ENCODE results near the gene LOX. TPM values are rescaled to one million over a fixed set of nuclear protein-coding genes. Genes with fewer than 3 reads are reported as not detected.

LOX gene
- total RNA-seq, 1 donor from 2014 or later = 0.11 TPM

GRCh38 chr5:122111460-122111859 lies 33.4 kb upstream of the LOX start:
- no peak overlapping the region for H3K4me2 ChIP-seq
- Mint-ChIP-seq H3K4me3 (no peak overlapping the region), H3K9me3 (no peaks in the 10 kb centered on the region), H3K27ac (no peak overlapping the region), H3K36me3 (no peaks in the 10 kb centered on the region), H3K27me3 (ENCODE audit: insufficient read depth, low read depth) (peaks cover 3% of the 10 kb centered on the region), H3K4me1 (peaks cover 11% of the 10 kb centered on the region)
- H3K4me1 ChIP-seq = no peaks in the 10 kb centered on the region
- TF ChIP-seq EZH2 (IDR thresholded peaks at IDR 0.05) = no peak
- no peak for TF ChIP-seq CTCF (IDR thresholded peaks at IDR 0.05)
- no peaks in the 10 kb centered on the region for H3K27me3 ChIP-seq
- no peak overlapping the region for H2AFZ ChIP-seq (replicated peaks)
- H3K9me3 ChIP-seq (ENCODE audit: low read depth) = no peaks in the 10 kb centered on the region
- no peaks in the 10 kb centered on the region for H3K36me3 ChIP-seq
- H3F3A ChIP-seq (ENCODE audit: low read depth) = no peaks in the 10 kb centered on the region
- no peak for DNase-seq (ENCODE audit: low spot score)
- no peaks in the 10 kb centered on the region for H4K20me1 ChIP-seq (ENCODE audit: low read depth)
- H3K79me2 ChIP-seq (ENCODE audit: low read depth) = no peaks in the 10 kb centered on the region
- H3K27ac ChIP-seq = no peak overlapping the region
- H3K4me3 ChIP-seq = no peak overlapping the region
- no peak overlapping the region for H3K9ac ChIP-seq

GRCh38 chr5:122110987-122111386 lies 32.9 kb upstream of the LOX start:
- H3K36me3 ChIP-seq = no peaks in the 10 kb centered on the region
- no peak overlapping the region for H3K4me2 ChIP-seq
- no peaks in the 10 kb centered on the region for H3F3A ChIP-seq (ENCODE audit: low read depth)
- Mint-ChIP-seq H3K27me3 (ENCODE audit: insufficient read depth, low read depth) (peaks cover 3% of the 10 kb centered on the region), H3K36me3 (no peaks in the 10 kb centered on the region), H3K27ac (no peak overlapping the region), H3K4me1 (peaks cover 11% of the 10 kb centered on the region), H3K9me3 (no peaks in the 10 kb centered on the region), H3K4me3 (no peak overlapping the region)
- H3K4me1 ChIP-seq = no peaks in the 10 kb centered on the region
- H3K4me3 ChIP-seq = no peak overlapping the region
- H3K27ac ChIP-seq = no peak overlapping the region
- TF ChIP-seq EZH2phosphoT487 (IDR thresholded peaks at IDR 0.05) = no peak
- no peak for TF ChIP-seq EZH2 (IDR thresholded peaks at IDR 0.05)
- TF ChIP-seq CTCF (IDR thresholded peaks at IDR 0.05) = no peak
- H4K20me1 ChIP-seq (ENCODE audit: low read depth) = no peaks in the 10 kb centered on the region
- H3K27me3 ChIP-seq = no peaks in the 10 kb centered on the region
- no peak for DNase-seq (ENCODE audit: low spot score)
- no peaks in the 10 kb centered on the region for H3K79me2 ChIP-seq (ENCODE audit: low read depth)
- no peak overlapping the region for H3K9ac ChIP-seq
- no peaks in the 10 kb centered on the region for H3K9me3 ChIP-seq (ENCODE audit: low read depth)
- no peak overlapping the region for H2AFZ ChIP-seq (replicated peaks)

GRCh38 chr5:122107016-122107415 lies 29.0 kb upstream of the LOX start:
- no peak overlapping the region for H2AFZ ChIP-seq (replicated peaks)
- no peaks in the 10 kb centered on the region for H4K20me1 ChIP-seq (ENCODE audit: low read depth)

More at GRCh38 chr5:122107016-122107415, 29.0 kb upstream of the LOX start:
- Histone ChIP-seq H3K27me3 (no peaks in the 10 kb centered on the region), H3K9me3 (ENCODE audit: low read depth) (no peaks in the 10 kb centered on the region), H3K9ac (no peak overlapping the region), H3F3A (ENCODE audit: low read depth) (no peaks in the 10 kb centered on the region), H3K36me3 (no peaks in the 10 kb centered on the region), H3K4me1 (peaks cover 11% of the 10 kb centered on the region), H3K79me2 (ENCODE audit: low read depth) (no peaks in the 10 kb centered on the region), H3K27ac (no peak overlapping the region), H3K4me3 (no peak overlapping the region), H3K4me2 (no peak overlapping the region)
- Mint-ChIP-seq H3K4me1 (peaks cover 11% of the 10 kb centered on the region), H3K36me3 (no peaks in the 10 kb centered on the region), H3K4me3 (no peak overlapping the region), H3K9me3 (no peaks in the 10 kb centered on the region), H3K27ac (no peak overlapping the region), H3K27me3 (ENCODE audit: insufficient read depth, low read depth) (peaks cover 6% of the 10 kb centered on the region)
- DNase-seq (ENCODE audit: low spot score) = no peak
- TF ChIP-seq CTCF (IDR thresholded peaks at IDR 0.05) = no peak
- TF ChIP-seq EZH2 (IDR thresholded peaks at IDR 0.05) = no peak
- TF ChIP-seq EZH2phosphoT487 (IDR thresholded peaks at IDR 0.05) = no peak
